HG02798 (cell line): ENCODE measurements around the gene CCDC183.
A peak's percentile ranks its signal among the peaks of the same experiment; 100 is the strongest.
"Not testable (repeated sequence)": the region's sequence is repeated elsewhere in the genome, so short reads cannot be mapped to it uniquely, and the experiment has no call there.

Experiments
- ATAC-seq: cut with Tn5 transposase; IDR thresholded peaks from one replicate; pipeline ENCODE4 v1.9.1; 2021; ENCODE audit warnings: mild to moderate bottlenecking; ENCODE audit not compliant: unreplicated experiment, poor library complexity

CCDC183 gene

GRCh38 chr9:136835932-136836904, 40.1 kb downstream of the CCDC183 start:
- ATAC-seq, result no peak

- no peak for ATAC-seq
Observed at GRCh38 chr9:136837146-136837855, 41.2 kb downstream of the CCDC183 start.

GRCh38 chr9:136837856-136838277, 41.7 kb downstream of the CCDC183 start:
- ATAC-seq, result not testable (repeated sequence)

- ATAC-seq, result no peak
Observed at GRCh38 chr9:136838314-136839228, 42.4 kb downstream of the CCDC183 start.

GRCh38 chr9:136839229-136840139, 43.3 kb downstream of the CCDC183 start:
- no peak for ATAC-seq

GRCh38 chr9:136840140-136840876, 44.2 kb downstream of the CCDC183 start:
- no peak for ATAC-seq

GRCh38 chr9:136840877-136841645, 44.9 kb downstream of the CCDC183 start:
- no peak for ATAC-seq

- not testable (repeated sequence) for ATAC-seq
Observed at GRCh38 chr9:136841646-136842379, 45.7 kb downstream of the CCDC183 start.

- ATAC-seq, result peak; percentile 62
Observed at GRCh38 chr9:136842380-136842948, 46.3 kb downstream of the CCDC183 start, which contains the start of gene AJM1. TSS of gene AJM1 (plus strand) at chr9:136842478. CDS start at chr9:136844415, 1,937 bp downstream.

- ATAC-seq, result not testable (repeated sequence)
Observed at GRCh38 chr9:136843159-136843800, 47.1 kb downstream of the CCDC183 start.

GRCh38 chr9:136843801-136844740, 47.9 kb downstream of the CCDC183 start:
- not testable (repeated sequence) for ATAC-seq

- no peak for ATAC-seq
Observed at GRCh38 chr9:136844761-136845464, 48.8 kb downstream of the CCDC183 start.

- no peak for ATAC-seq
Observed at GRCh38 chr9:136845465-136846260, 49.5 kb downstream of the CCDC183 start.
